GM18502 (cell line): ENCODE measurements around the gene IGLON5.

ENCODE experiments used
- ATAC-seq: cut with Tn5 transposase; IDR thresholded peaks from one replicate; pipeline ENCODE4 v1.9.1; 2021; ENCODE audit warnings: mild to moderate bottlenecking; ENCODE audit not compliant: unreplicated experiment, poor library complexity

The IGLON5 gene

DNA sequence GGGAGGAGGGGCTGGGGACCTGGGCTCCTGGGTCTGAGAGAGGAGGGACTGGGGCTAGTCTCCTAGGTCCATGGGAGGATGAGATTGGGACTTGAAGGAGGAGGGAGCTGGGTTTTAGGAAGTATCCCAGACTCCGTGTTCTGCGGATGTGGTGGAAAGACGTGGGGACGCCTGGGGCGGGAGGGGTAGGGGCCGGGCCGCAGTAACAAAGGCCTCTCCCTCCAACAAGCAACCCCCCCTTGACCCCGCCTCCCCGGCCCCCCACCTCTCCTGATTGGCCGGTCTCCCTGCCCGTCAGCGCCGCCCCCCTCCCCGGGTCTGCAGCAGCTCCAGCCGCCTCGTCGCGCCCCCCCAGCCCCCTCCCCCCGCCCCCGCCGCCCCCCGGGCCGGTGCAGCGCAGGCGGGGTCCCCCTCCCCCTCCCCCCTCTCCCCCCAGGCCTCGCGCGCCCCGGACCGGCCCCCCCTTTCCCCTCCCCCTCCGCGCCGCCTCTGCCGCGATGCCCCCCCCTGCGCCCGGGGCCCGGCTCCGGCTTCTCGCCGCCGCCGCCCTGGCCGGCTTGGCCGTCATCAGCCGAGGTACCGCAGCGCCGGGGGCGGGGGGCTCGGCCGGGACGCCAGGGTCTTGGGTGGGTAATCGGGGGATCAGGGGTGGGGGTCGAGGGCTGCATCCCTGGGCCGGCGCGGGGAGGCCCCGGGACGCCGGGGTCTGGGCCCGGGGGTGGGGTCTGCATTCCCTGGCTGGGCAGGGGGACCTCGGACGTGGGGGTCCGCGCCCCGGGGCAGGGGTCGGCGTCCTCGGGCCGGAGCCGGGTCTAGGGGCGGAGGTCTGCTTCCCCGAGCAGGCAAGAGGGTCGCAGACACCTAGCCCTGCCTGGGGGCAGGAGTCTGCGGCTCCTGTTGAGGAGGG, at the start of gene IGLON5:
IGLON5 (plus strand) TSS at position 294 of the 907 bp plus-strand sequence; CDS start at position 498, 204 bp downstream.
- ATAC-seq: no peak

DNA sequence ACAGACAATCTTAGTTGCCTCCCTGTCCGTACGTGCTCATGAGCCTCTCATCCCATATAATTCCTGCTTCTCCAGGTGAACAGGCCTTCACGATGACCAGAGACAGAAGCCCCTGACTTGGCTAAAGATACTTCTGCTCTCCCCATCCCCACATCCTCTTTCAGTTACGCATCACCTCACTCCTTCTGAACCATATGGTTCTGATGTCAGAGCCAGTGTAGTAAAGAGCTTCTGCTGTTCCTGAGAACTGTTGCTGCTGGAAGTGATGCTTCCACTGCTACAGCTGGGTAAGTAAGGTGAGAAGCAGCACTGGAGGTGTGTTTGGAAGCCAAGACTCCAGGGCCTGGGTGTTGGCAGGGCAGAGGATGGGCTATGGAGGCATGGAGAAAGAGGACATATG, 47.6 kb upstream of the IGLON5 start:
- ATAC-seq: no peak

DNA sequence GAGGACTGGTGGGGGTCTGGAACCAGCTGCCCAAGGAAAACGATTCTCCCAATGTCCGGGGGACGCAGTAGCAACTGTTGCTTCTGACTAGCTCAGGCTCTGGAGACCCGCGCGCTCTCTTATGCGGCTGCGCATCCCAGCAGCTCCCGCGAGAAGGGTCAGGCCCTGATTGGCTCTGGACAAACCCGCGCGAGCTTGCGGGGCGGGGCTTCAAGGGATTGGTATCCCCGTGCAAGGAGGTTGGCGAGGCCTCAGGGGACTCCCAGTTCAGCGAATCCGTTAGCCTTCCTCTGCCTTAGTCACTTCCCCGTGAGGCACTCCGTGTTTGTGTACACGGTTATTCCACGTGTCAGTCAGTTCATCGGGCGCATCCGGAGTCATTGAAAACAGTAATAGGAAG, 40.4 kb upstream of the IGLON5 start:
- ATAC-seq: no peak

DNA sequence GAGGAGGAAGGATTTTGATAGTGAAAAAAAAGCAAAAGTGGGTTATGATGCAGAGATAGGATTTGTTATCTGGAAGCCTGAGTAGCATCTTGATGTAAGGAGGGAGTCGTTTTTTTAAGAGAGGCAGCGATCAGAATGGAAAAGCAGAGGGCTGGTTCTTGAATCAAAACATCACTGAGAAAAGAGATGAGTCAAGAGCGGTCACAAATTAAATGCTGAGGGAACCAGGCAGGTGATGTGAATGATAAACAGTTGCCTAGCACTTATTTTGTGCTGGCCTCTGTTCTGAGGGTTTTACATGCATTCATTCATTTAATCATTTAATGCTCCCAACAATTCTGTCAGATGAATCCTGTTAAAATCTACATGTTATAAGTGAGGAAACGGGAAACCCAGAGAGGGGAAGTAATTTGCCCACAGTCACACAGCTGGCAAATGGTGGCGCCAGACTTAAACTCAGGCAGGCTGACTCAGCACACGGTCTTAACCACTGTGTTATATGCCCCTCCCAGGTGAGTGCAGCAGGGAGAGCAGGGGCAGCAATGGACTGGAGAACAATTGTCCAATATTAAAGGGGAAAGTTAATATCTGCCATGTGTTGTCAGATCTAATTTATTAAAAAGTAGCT, 39.1 kb upstream of the IGLON5 start:
- ATAC-seq: no peak

DNA sequence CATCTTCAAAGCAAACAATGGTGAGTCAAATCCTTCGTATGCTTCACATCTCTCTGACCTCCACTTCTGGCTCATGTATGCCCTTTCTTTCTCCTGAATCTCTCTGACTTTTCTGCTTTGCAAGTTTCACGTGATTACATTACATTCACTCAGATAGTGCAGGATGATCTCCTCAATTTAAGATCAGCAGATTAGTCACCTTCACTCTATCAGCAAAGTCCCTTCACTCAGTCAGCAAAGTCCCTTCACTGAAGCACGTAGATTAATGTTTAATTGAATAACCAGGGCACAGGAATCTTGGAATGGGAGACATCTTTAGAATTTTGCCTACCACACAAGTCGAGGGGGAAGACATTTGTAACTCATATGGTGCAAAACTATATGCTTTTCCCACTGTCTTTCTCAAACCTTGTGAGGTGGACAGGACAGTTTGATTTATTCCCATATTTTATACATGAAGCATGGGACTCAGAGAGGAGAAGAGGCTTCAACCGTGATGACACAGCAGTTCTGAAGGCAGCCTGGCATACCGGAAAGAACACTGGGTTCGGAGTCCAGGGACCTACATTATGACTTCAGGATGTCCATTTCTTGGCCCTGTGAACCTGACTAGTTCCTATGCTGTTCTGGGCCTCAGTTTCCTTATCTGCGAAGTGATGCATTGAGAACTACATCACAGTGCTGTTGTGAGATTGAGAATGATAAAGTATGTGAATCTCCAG, 37.2 kb upstream of the IGLON5 start:
- no peak for ATAC-seq

DNA sequence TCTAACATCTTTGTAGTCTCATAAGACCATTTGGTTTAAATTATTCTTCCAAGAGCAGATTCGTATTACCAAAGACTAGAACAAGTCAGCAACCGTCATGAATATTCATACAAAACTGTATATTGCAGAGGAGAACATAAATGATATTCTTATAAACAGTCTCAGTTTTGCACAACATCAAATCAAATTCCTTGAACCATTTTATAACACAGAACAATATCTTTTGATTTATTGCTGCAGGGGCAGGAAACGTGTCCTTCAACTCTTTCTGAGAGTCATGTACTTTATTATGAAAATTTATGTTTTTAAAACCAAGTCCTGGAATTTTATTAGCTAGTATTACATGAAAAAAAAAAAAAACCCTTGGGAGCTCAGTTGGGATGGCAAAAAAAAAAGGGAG, 34.3 kb upstream of the IGLON5 start:
- ATAC-seq: no peak

DNA sequence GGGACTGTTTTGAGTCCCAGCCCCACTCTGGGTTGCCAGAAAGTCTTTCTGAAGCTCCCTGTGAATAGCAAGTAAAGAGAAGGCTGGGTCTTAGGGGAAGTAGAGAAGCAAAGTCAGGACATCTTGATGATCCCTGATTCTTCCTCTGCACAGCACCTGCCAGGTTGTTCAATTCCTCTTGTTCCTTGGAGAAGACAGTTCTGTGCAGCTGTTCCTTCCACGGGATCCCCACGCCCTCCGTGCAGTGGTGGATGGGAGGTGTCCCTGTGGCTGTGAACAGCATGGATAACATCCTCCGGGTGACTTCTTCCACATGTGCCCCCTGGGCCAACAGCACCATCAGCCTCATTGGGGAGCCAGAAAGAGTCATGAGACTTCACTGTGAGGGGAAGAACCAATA, 29.1 kb upstream of the IGLON5 start:
- ATAC-seq: no peak

DNA sequence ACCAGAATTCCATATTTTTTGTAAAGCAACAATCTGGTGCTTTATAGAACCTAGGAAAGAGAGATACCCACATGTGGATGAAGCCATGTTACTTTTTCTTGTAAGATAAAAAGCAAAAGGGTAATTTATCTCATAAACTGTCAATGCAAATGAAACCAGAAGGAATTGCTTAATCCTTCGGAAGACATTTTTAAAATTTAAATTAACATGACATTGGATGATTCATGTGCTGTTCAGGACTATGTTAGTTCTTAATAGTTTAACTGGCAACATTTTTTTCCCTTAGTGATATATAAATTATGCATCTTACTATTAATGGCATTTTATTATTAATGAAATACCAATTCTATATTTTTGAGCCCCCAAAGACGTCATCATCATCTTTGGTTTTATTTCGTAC, 25.8 kb upstream of the IGLON5 start:
- no peak for ATAC-seq

DNA sequence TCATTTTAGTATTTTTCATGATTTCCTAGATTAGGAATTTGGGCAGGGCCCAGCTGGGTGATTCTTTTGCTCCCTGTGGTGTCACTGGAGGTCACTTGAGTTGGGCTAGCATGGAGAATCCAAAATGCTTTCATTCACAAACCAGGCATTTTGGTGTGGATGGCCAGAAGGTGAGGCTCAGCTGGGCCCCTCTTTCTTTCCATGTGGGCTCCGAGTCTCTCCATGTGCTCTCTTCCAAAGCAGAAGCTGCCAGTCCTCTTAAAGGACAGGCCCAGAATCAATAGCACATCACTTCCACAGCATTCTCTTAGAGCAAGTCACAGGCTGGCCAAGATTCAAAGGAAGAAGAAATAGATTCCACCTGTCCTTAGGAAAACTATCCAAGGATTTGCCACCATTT, 21.8 kb upstream of the IGLON5 start:
- no peak for ATAC-seq

DNA sequence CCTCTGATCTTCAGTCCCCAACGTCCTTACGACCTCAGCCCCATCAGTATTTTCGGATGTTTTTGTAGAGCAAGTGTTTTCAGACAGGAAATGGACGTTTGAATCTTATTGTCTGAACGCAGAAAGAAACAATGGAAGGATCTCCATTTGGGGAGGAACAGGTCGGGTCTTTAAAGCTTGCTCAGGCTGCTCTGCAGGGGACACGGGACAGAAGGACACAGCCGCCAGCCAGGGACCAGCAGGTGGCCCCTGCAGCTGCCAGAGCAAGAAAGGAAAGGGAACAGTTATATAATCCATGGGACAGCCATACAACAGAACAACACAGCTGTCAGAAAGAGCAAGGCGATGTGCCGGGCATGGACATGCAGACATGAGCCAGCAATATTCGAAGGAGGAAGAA, 18.5 kb upstream of the IGLON5 start:
- no peak for ATAC-seq

DNA sequence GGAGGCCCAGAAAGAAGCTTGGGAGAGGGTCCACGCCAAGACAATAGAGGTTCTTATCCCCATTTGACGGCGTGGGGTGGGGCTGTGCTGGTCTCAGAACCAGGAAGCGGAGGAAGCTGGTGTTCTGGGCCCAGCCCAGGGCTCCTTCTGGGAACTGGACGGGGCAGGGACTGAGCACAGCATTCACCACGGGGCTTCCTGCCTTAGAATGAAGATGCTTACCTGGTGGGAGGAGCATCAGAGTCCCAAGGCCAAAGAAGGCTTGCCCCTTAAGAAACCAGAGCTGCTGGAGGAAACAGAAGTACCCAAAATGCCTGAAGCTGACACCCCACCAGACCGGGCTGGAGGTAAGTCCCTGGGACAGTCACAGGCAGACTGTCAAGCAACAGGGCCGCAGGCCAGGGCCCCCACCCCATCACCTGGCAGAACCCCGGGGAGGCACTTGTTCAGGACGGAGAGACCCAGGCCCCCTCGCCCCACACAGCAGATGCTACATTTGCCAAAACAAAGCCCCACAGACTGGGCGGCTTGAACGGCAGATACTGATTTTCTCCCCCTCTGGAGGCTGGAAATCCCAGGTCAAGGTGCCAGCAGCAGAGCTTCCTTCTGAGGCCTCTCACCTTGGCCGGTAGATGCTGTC, 17.8 kb upstream of the IGLON5 start:
- no peak for ATAC-seq

DNA sequence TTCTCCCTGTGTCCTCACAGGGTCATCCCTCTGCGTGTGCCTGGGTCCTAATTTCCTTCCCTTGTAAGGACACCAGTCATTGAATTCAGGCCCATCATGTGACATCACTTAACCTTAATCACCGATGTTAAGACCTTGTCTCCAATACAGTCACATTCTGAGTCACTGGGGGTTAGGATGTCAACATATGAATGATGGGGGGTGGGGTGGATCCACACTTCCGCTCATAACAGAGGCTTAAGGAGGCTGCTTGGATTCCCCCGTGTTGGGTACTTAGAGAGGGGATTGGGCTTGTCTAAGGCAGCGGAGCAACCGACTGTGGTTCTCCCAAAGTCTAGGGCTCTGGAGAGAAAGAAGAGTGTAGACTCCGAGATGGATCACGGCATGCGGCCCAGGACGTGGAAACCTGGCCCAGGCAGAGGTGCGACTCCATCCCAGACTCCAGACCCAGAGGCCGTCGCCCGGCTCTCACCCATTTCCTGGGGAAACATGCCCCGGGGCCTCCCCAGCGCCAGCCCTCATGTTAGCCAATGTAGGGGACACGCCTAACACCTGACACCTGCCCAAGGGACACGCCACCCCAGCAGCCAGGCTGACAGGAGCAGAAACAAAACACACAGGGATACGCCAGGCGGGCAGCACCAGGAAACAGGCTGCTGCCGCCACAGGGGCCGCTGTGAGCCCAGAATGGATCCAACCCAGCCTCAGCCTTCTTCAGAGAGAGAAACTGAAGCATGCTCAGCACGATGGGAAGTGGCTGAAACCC, 17.1 kb upstream of the IGLON5 start:
- no peak for ATAC-seq

DNA sequence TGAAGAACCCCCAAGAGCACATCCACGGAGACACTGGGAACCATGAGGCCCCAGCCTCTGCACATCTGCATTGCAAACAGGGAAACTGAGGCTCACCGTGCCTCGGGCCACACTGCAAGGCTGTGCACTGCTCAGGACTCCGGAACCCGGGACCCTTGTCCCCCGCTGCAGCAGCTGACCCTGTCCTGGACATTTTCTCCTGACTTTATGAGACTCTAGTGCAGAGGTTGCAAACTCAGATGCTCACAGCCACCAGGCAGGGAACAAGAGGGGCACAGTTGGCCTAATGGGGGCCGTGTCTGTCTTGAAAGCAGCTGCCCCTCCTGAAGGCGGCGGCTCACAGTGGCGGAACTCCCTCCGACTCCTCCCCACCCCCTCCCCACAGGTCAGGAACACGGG, 16.5 kb upstream of the IGLON5 start:
- no peak for ATAC-seq

DNA sequence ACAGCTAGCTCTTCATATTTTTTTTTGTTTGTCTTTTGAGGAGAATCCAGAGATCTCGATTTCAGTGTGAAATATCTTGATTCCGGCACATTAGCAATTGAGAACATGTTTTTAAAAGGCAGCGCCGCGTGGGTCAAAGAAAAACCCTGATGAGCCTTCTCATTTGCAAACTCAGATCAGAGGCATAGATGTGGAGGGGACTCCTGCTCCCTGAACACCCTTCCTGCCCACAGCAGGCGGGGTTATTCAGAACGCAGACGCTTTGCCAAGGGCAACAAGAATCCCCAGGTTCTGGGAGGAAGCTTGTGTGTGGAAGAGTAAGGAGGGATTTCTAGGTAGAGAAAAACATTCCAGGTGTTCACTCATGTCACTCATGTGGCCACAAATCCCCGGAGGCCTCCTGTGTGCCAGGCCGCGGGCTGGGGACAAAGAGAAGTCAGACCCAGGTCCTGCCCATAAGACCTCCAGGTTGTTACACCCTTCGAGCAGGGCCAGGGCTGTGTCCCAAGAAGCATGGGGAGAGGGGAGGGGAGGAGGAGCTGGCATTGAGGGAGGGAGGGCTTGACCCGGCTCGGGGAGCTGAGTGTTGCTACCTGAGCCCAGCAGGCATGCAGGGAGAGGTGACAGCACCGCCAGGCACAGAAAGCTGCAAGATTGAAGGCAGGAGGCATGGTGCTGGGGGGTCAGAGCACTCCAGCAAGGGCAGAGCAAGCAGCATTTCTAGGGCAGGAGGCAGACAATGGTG, 15.9 kb upstream of the IGLON5 start:
- no peak for ATAC-seq

DNA sequence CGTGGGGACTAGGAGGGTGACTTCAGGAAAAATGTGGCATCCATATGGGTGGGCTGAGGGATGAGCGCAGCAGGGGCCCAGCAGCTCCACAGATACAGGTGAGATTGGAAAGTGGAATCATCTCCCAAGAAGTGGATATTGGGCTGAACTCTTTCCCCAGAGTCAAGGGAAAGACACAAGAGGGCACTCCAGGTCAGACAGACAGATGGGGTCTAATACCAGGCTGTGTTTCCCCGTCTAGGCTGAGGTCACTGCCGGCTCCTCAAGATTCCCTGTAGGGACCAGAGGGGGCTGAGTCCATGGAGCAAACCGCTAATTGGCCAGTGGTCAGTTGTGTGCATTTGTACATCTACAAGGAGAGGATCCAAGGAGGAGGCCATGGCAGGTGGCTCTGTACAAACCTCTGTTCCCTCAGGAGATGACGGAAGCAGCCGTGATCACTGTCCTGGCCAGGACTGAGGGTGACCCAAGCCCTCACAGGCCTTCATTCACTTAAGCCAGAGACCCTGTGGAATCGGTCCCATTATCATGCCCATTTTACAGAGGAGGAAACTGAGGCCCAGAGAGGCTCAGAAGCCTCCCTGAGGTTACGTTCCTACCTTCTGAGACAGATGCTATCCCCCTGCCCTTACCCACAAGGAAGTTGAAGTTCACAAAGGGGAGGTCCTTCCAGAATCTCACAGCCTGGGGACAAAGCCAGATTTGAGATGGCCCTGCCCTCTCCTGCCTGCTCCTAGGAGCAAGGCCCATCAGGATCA, 14.9 kb upstream of the IGLON5 start:
- no peak for ATAC-seq

DNA sequence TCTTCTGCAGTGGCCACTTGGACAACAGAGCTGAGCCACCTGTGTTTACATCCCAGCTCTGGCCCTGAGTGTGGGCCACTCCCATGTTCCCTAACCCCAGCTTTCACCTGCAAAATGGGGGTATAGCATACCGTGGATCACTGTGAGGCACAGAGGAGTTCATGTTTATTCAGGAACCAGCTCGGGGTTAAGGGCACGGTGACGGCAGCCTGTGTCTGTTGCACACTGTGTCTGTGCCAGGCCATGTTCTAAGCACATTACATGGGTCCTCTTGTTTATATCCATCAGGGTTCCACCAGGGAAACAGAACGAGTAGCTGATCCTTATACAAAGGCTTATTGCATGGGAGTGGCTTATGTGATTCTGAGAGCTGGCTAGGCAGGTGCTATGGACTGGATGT, 14.0 kb upstream of the IGLON5 start:
- no peak for ATAC-seq

DNA sequence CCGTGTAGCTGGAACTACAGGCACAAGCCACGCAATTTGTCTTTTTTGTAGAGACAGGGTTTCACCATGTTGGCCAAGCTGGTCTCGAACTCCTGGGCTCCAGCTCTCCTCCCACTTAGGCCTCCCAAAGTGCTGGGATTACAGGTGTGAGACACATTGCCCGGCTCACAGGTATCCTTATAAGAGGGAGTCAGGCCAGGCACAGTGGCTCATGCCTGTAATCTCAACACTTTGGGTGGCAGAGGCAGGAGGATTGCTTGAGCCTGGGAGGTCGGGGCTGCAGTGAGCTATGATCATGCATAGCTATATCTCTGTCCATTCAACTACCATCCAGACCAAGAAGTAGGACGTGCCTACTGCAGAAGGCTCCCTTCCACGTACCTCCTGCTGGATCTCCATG, 10.2 kb upstream of the IGLON5 start:
- ATAC-seq: no peak

DNA sequence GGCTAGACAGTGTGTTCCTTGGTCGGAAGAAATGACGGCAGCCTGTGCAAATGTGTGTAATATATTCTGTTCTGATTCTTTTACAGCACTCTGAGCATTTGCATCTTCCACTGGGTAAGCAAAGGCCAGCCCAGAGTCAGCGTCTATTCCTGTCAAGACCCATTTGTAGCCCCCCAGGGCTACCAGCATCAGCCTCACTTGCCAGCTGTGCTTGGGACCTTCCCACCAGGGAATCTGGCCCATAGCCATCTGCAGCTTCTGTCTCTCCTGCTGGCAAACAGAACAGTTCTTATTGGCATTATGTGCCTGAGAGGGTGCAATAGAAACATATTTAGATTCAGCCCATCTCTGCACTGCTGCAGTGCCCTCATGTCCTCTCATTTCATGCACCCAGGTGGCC, 6.0 kb upstream of the IGLON5 start:
- ATAC-seq: no peak

DNA sequence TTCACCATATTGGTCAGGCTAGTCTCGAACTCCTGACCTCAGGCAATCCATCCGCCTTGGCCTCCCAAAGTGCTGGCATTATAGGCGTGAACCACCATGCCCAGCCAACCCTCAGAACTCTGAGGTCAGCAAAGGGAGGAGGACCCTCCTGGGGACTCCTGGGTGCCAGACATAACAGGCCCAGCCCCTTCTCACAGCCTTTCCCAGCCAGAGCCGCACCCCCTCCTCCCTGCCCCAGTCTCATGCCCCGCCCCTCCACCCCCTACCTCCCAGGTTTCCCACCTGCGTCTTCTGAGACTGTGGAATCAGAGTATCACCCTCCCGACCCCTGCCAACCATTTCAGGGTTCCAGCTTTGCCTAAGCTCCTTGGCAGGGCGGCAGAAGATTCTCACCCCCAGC, 5.2 kb downstream of the IGLON5 start:
- no peak for ATAC-seq
